PC-9 (cell line): ENCODE results near the gene BNIP3. TPM values are rescaled to one million over a fixed set of nuclear protein-coding genes. Genes with fewer than 3 reads are reported as not detected.

Experiments used
- BruUV-seq: library from RNA; stranded (reverse); fragments of 400-500 nt; replicated peaks from 2 replicates; lab custom pipeline; 2021; lab: Mats Ljungman, UMichigan
- CTCF ChIA-PET: fragments of 300-600 bp; sonication (Branson Sonifier 250); formaldehyde crosslinking; loops from one replicate; lab custom pipeline; 2022; ENCODE audit warnings: antibody characterized with exemption; lab: Charles Lee
- POLR2A ChIA-PET: fragments of 300-600 bp; sonication (Branson Sonifier 250); formaldehyde crosslinking; loops from one replicate; lab custom pipeline; 2022; ENCODE audit warnings: antibody characterized with exemption; ENCODE audit not compliant: unreplicated experiment; lab: Charles Lee
- DNase-seq, 2 experiments: peaks; one replicate each; pipeline versions ENCODE4 v3.0.0 to v3.0.0-alpha.2; 2015 to 2022; ENCODE audit warnings: mixed read lengths in 1 of 2
- H2AFZ ChIP-seq: fragments of 200-600 bp; sonication (generic); 2 replicates; pipeline ENCODE4 v1.8.1; 2017; ENCODE audit warnings: antibody characterized with exemption
- H3F3A ChIP-seq: fragments of 200-600 bp; sonication (generic); 2 replicates; pipeline ENCODE4 v1.8.1; 2017; ENCODE audit warnings: antibody characterized with exemption, mild to moderate bottlenecking, low read depth; ENCODE audit not compliant: insufficient read depth
- H3K27ac ChIP-seq: fragments of 200-600 bp; sonication (generic); 2 replicates; pipeline ENCODE4 v1.6.1; 2016; ENCODE audit warnings: mixed run types
- H3K27me3 ChIP-seq: fragments of 200-600 bp; sonication (generic); 2 replicates; pipeline ENCODE4 v1.6.1; 2016; ENCODE audit warnings: low read depth, mixed run types; ENCODE audit not compliant: insufficient read depth
- H3K36me3 ChIP-seq: fragments of 200-600 bp; sonication (generic); 2 replicates; pipeline ENCODE4 v1.6.1; 2016; ENCODE audit warnings: low read depth, mixed run types
- H3K4me1 ChIP-seq: fragments of 200-600 bp; sonication (generic); replicated peaks from 2 replicates; pipeline ENCODE4 v1.6.1; 2016; ENCODE audit warnings: mixed run types; ENCODE audit not compliant: insufficient read depth
- H3K4me2 ChIP-seq: fragments of 200-600 bp; sonication (generic); 2 replicates; pipeline ENCODE4 v1.6.1; 2017; ENCODE audit warnings: mixed run types
- H3K4me3 ChIP-seq: fragments of 200-600 bp; sonication (generic); 2 replicates; pipeline ENCODE4 v1.6.1; 2016; ENCODE audit warnings: mixed run types
- H3K79me2 ChIP-seq: fragments of 200-600 bp; sonication (generic); 2 replicates; pipeline ENCODE4 v1.6.1; 2017; ENCODE audit warnings: low read depth, mixed run types
- H3K9me2 ChIP-seq: fragments of 200-600 bp; sonication (generic); 2 replicates; pipeline ENCODE4 v1.8.1; 2017; ENCODE audit warnings: mild to moderate bottlenecking; ENCODE audit not compliant: insufficient read depth
- H3K9me3 ChIP-seq: fragments of 200-600 bp; sonication (generic); 2 replicates; pipeline ENCODE4 v1.8.1; 2016; ENCODE audit warnings: low read depth; ENCODE audit not compliant: insufficient read depth
- H4K20me1 ChIP-seq: fragments of 200-600 bp; sonication (generic); 2 replicates; pipeline ENCODE4 v1.8.1; 2017; ENCODE audit not compliant: insufficient read depth
- EZH2 ChIP-seq: fragments of 200-600 bp; sonication (generic); IDR thresholded peaks from 2 replicates; pipeline ENCODE4 v1.8.0; 2017; ENCODE audit warnings: antibody characterized with exemption, low read depth
- intact Hi-C: fragments of 100-400 bp; cut with micrococcal nuclease; formaldehyde crosslinking; loops from one replicate; pipeline ENCODE4 v1.10.0; 2022; ENCODE audit not compliant: unreplicated experiment
- total RNA-seq: library from RNA; stranded (reverse); gene quantifications from 2 replicates; pipeline ENCODE4 v1.2.3, GENCODE V29; 2021
- TF ChIP-seq, protein P1 (sequence below): fragments of 200-600 bp; sonication (generic); conservative IDR thresholded peaks from 2 replicates; pipeline ENCODE4 v1.6.1; 2017; ENCODE audit warnings: mixed run types, antibody characterized with exemption, mild to moderate bottlenecking, moderate library complexity

BNIP3 gene
- total RNA-seq, 1 experiment from 2014 or later = 21.0 TPM

DNA sequence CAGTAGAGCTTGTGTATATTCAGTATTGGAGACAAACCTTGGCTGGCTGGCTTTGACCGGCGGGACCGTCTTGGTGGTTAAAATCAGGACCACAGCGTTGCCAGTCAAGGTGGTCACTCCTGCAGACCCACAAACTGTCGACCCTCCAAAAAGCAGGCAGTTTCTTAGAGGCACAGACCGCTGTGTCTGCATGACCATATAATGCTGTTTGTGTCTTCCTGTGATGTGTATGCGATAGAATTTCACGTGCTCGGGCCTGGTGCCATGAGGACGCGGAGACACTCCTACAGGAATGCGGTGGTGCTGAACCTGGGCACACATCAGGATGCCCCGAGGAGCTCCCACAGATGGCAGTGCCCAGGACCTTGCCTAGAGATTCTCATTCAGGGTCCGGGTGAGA is 34.8 kb downstream of the BNIP3 start:
- POLR2A ChIA-PET = no interaction called here
- no peak overlapping the region for H3K27ac ChIP-seq

DNA sequence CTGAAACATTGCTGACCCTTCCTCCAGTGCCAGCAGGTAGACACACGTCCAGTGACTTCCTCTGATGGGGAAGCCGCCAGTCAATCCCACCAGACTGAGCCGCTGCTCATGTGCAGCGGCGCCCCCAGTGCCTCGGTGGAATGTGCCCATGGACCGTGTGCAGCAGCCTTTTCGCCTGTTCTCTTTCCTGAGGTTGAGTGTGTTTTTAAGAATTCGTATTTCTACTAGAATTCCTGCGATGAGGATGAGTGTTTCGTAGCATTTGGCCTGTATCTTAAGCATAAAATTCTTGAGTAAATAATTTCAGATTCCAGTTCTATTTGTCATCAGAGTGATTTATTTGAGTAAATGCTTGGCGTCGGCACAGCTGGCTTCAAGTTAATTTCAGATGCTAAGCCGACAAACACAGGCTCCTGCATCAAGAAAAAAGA is 35.4 kb downstream of the BNIP3 start:
- Histone ChIP-seq H3K27me3 (no peaks in the 10 kb centered on the region), H3K4me2 (no peak overlapping the region), H3K4me3 (no peak overlapping the region), H3K79me2 (no peaks in the 10 kb centered on the region), H3K4me1 (no peaks in the 10 kb centered on the region), H3K9me3 (no peaks in the 10 kb centered on the region), H2AFZ (no peak overlapping the region), H3K36me3 (no peaks in the 10 kb centered on the region), H3F3A (no peaks in the 10 kb centered on the region), H3K27ac (no peak overlapping the region), H4K20me1 (no peaks in the 10 kb centered on the region), H3K9me2 (no peaks in the 10 kb centered on the region)
- CTCF ChIA-PET = interaction anchor here (1.5 kb wide), 1 partner anchor 77 kb away, joined by 4 read pairs; no protein-coding TSS in a partner anchor
- BruUV-seq = no TSS peak
- peak in 1 of 2 experiments; percentile 31 for DNase-seq
- POLR2A ChIA-PET = no interaction called here
- TF ChIP-seq, protein P1, sequence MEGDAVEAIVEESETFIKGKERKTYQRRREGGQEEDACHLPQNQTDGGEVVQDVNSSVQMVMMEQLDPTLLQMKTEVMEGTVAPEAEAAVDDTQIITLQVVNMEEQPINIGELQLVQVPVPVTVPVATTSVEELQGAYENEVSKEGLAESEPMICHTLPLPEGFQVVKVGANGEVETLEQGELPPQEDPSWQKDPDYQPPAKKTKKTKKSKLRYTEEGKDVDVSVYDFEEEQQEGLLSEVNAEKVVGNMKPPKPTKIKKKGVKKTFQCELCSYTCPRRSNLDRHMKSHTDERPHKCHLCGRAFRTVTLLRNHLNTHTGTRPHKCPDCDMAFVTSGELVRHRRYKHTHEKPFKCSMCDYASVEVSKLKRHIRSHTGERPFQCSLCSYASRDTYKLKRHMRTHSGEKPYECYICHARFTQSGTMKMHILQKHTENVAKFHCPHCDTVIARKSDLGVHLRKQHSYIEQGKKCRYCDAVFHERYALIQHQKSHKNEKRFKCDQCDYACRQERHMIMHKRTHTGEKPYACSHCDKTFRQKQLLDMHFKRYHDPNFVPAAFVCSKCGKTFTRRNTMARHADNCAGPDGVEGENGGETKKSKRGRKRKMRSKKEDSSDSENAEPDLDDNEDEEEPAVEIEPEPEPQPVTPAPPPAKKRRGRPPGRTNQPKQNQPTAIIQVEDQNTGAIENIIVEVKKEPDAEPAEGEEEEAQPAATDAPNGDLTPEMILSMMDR = no peak
- TF ChIP-seq EZH2 = no peak
- intact Hi-C loops = loop anchor here (5.0 kb wide), 2 partner anchors 44 to 59 kb away; partner anchors contain the start of gene PPP2R2D

More for the DNA sequence above, 34.8 kb downstream of the BNIP3 start:
- CTCF ChIA-PET = interaction anchor here (1.5 kb wide), 1 partner anchor 76 kb away, joined by 4 read pairs; no protein-coding TSS in a partner anchor
- H3K4me2 ChIP-seq = no peak overlapping the region
- no peaks in the 10 kb centered on the region for H3K4me1 ChIP-seq
- no peaks in the 10 kb centered on the region for H3K9me2 ChIP-seq
- no peak overlapping the region for H3K4me3 ChIP-seq
- H3K9me3 ChIP-seq = no peaks in the 10 kb centered on the region
- no peaks in the 10 kb centered on the region for H3F3A ChIP-seq
- no peak for DNase-seq
- H3K79me2 ChIP-seq = no peaks in the 10 kb centered on the region
- H3K36me3 ChIP-seq = no peaks in the 10 kb centered on the region
- H2AFZ ChIP-seq = no peak overlapping the region
- no TSS peak for BruUV-seq
- no peaks in the 10 kb centered on the region for H4K20me1 ChIP-seq
- no peak for TF ChIP-seq EZH2
- TF ChIP-seq, protein P1 = no peak
- H3K27me3 ChIP-seq = no peaks in the 10 kb centered on the region
- intact Hi-C loops = loop anchor here (5.0 kb wide), 2 partner anchors 45 to 60 kb away; partner anchors contain the start of gene PPP2R2D

GRCh38 chr10:131944976-131945695 is 36.6 kb downstream of the BNIP3 start:
- H3K36me3 ChIP-seq = no peaks in the 10 kb centered on the region
- no peaks in the 10 kb centered on the region for H3F3A ChIP-seq
- no peaks in the 10 kb centered on the region for H4K20me1 ChIP-seq
- H3K4me2 ChIP-seq = no peak overlapping the region
- no peaks in the 10 kb centered on the region for H3K79me2 ChIP-seq
- H3K27ac ChIP-seq = no peak overlapping the region
- no peaks in the 10 kb centered on the region for H3K4me1 ChIP-seq
- CTCF ChIA-PET = interaction anchor here (0.7 to 1.5 kb wide), 2 partner anchors 59 to 78 kb away, joined by 3 to 4 read pairs; no protein-coding TSS in a partner anchor
- H3K9me2 ChIP-seq = no peaks in the 10 kb centered on the region
- no peaks in the 10 kb centered on the region for H3K27me3 ChIP-seq
- BruUV-seq = no TSS peak
- H2AFZ ChIP-seq = no peak overlapping the region
- no peaks in the 10 kb centered on the region for H3K9me3 ChIP-seq
- intact Hi-C loops = loop anchor here (5.0 kb wide), 2 partner anchors 43 to 58 kb away; partner anchors contain the start of gene PPP2R2D
- TF ChIP-seq EZH2 = no peak
- TF ChIP-seq, protein P1 = no peak
- no peak overlapping the region for H3K4me3 ChIP-seq
- DNase-seq = no peak
- POLR2A ChIA-PET = no interaction called here
